ENCODE measurements around the gene ZNF285. TPM values are rescaled to one million over a fixed set of nuclear protein-coding genes. Genes with fewer than 3 reads are reported as not detected.
"Not testable (repeated sequence)": the region's sequence is repeated elsewhere in the genome, so short reads cannot be mapped to it uniquely, and the experiment has no call there.

The ZNF285 gene
- under 1 TPM; 0.19 to 0.35 (median 0.29) TPM for total RNA-seq

DNA sequence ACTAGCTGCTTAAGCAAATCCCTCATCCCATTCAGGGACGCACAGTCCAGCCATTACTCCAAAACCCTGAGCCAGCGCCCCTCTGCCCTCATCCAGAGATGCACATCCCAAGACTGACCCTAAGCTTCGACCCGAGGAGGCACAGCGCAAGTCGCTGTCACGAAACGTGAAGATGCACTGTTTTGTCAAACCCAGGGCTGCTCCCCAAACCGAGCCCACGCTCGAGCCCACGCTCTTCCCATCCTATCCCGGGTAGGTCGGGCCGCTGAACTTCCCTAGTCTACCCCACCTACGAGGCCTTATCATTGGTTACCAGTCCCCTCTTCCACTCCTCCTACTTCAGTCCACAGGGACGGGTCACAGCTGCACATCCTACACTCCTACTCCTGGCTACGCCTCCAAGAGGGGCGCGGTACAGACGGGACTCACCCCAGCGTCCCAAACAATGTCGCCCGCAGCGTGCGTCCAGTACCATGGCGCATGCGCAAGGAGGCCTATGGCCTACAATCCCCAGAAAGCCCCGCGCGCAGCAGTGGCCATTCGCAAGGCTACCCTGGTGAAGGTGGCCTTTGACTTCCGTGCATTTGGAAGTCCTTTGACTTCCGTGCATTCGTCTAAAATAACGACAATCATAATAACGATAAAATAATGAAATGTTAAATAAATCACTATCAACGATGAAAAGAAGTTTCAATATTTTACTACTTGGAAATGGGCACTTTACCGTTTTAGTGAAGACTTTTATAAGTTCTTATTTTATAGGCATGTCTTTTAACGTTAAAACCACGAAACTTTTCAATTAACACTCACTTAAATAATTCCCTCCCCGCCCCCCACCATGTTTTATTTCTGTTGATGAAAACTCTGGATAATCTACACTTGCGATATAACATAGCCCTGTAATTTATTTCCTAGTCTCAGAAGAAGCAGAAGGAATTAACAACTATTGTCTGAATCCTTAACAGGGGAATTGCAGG is at the start of gene ZNF285:
ZNF285 (minus strand) TSS at position 470 of the 977 bp plus-strand sequence. CDS start 4,395 bp downstream, outside the sequence.
- ATAC-seq (peak; percentile 93 to 99), DNase-seq (peak; percentile 50)
- peaks cover 47% of the 10 kb centered on the region for H3K9me3 Mint-ChIP-seq
- peaks cover 12% of the 10 kb centered on the region for H3K36me3 Mint-ChIP-seq (ENCODE audit: insufficient read depth)
- peaks cover 9% of the 10 kb centered on the region for H3K4me1 Mint-ChIP-seq (ENCODE audit: low read depth)
- H3K27me3 Mint-ChIP-seq (ENCODE audit: low read depth) = peaks cover 3% of the 10 kb centered on the region
- H3K4me3 Mint-ChIP-seq = peak within 1 kb of the TSS; percentile 83

DNA sequence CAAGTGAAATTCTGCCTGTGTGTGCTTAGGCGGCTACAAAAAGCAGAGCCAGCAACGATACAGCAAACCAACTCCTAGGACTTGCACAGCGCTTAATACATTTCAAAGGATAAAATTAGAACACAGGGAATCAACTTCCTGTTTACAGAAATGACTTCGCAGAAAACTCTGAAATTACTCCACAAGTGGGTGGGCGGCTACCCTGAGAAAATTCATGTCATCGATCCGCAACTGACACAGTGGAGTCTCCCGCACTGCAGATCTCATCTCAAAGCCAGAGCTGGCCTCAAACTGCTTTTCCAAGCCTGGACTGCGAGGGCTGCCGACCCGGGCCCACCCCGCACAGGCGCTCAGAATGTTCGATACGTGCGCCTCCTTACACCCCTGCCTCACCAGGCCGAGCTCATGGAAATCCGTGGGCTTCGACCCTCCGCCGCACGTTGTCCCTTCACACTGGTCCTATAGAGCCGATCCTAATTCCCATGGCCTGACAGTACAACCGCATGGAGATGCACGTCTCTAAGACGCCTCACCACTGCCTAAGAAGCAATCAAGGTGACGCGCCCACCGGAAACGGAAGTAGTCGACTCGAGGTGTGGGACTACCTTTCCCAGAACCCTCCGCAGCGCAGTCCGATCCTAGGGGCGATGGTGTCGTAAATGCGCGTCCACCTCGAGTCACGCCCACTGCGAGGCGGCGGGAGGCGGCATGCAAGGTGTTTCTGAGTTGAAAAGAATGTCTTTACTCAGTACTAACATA is 46.7 kb upstream of the ZNF285 start, which contains the start of gene ZNF229:
ZNF229 (minus strand) TSS at position 557 of the 759 bp plus-strand sequence. CDS start 5,625 bp downstream, outside the sequence.
- Mint-ChIP-seq H3K27me3 (ENCODE audit: low read depth) (peaks cover 10% of the 10 kb centered on the region), H3K36me3 (ENCODE audit: insufficient read depth) (peaks cover 43% of the 10 kb centered on the region), H3K4me1 (ENCODE audit: low read depth) (peaks cover 8% of the 10 kb centered on the region), H3K4me3 (peak within 1 kb of the TSS; percentile 83), H3K9me3 (peaks cover 81% of the 10 kb centered on the region)
- peak; percentile 96 to 97 for ATAC-seq
- peak; percentile 46 for DNase-seq

DNA sequence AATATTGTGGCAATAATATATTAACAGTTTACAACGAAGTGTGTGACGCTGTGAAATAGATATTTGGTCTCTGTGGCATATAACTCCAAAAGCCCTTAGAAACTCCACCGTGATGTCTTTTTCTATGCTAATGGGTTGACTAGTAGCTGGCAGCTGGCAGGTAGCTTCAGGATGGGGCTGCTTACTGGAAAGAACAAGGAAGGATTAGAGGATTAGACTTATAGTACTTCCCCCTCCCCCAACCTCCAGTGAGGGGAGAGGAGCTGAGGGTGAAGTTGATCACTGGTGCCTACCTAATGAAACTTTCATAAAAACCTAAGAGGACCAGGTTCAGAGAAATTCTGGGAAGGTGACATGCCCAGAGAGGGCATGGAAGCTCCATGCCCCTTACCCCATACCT is 37.0 kb upstream of the ZNF285 start:
- DNase-seq (no peak), ATAC-seq (no peak)
- peaks cover 16% of the 10 kb centered on the region for H3K36me3 Mint-ChIP-seq (ENCODE audit: insufficient read depth)
- no peaks in the 10 kb centered on the region for H3K4me1 Mint-ChIP-seq (ENCODE audit: low read depth)
- H3K4me3 Mint-ChIP-seq = no peak overlapping the region
- H3K9me3 Mint-ChIP-seq = peaks cover 59% of the 10 kb centered on the region
- no peaks in the 10 kb centered on the region for H3K27me3 Mint-ChIP-seq (ENCODE audit: low read depth)

DNA sequence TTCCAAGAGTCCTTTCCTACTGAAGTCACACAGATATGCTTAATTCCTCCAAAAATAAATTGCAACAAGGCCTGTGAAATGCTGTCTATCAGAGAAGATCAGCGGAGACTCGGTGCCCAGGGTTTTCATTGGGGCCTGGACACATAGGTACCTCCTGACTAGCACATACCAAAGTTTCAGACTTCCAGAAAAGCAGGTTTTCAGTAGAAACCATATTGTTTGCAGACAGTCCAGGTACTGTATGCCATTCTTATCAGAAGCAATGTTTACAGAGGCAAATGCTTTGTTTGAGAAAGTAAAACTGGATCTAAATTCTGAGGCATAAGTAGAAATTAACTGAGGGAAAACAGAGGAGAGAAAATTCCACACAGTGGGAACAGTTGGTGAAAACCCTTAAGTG is 34.0 kb upstream of the ZNF285 start:
- no peak overlapping the region for H3K4me3 Mint-ChIP-seq
- no peaks in the 10 kb centered on the region for H3K4me1 Mint-ChIP-seq (ENCODE audit: low read depth)
- H3K27me3 Mint-ChIP-seq (ENCODE audit: low read depth) = no peaks in the 10 kb centered on the region
- ATAC-seq (no peak), DNase-seq (no peak)
- peaks cover 19% of the 10 kb centered on the region for H3K36me3 Mint-ChIP-seq (ENCODE audit: insufficient read depth)
- peaks cover 64% of the 10 kb centered on the region for H3K9me3 Mint-ChIP-seq

DNA sequence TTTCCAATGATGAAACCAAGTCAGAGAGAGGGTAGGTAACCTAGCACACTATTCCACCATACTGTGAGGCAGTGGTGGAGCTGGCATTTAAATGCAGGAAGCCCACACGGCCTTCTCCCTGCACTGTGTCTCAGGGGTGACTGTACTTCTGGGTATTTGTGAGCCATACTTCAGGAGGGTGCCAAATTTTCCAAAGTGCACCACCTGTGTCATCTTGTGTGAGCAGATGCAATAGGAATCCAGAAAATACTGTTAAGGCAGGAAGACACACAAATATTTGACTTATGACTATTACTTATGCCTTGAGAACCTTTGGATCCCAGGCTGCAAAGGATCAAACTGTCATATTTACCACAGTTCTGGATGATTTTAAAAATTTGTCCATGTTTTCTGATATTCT is 29.5 kb upstream of the ZNF285 start:
- ATAC-seq = no peak
- no peaks in the 10 kb centered on the region for H3K4me1 Mint-ChIP-seq (ENCODE audit: low read depth)
- H3K27me3 Mint-ChIP-seq (ENCODE audit: low read depth) = no peaks in the 10 kb centered on the region
- no peak overlapping the region for H3K4me3 Mint-ChIP-seq
- H3K36me3 Mint-ChIP-seq (ENCODE audit: insufficient read depth) = peaks cover 23% of the 10 kb centered on the region
- peaks cover 74% of the 10 kb centered on the region for H3K9me3 Mint-ChIP-seq
- DNase-seq = no peak

DNA sequence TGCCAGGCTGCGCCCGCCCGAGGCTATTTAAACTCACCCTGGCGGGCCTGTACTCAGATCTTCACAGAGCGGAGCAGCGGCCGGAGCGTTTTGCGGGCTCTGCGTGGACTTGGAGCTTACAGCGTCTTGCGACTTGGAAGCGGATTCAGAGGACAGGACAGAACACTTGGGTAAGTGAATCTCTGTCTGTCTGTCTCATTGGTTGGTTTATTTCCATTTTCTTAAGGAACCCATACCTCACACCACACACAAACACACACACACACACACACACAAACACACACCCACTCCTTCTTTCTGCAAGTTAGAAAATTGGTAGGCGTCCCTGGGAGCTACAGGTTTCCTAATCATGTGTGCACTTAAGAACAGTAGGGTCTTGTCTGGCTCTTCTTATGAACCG is 14.1 kb upstream of the ZNF285 start:
- H3K4me1 Mint-ChIP-seq (ENCODE audit: low read depth); DNase-seq; H3K36me3 Mint-ChIP-seq (ENCODE audit: insufficient read depth); H3K27me3 Mint-ChIP-seq (ENCODE audit: low read depth); H3K4me3 Mint-ChIP-seq; ATAC-seq: not testable (repeated sequence)
- peaks cover 41% of the 10 kb centered on the region for H3K9me3 Mint-ChIP-seq

DNA sequence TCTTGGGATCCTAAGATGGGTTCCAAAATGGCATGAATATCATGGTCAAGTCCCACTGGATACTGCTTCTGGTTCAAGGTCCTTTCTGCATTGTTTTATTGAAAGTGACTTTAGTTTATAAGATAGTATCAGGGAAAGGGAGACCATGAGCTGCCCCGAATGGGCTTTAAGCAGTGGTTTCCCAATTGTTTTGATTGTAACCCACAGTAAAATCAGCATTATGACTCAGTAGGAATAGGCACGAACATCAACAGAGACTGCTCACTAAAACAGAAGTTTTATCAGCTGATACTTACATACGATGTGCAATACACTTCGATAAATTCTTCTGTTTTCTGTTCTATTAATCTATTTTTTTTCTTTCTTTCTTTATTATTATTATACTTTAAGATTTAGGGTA is 12.1 kb downstream of the ZNF285 start:
- H3K4me1 Mint-ChIP-seq (ENCODE audit: low read depth); H3K27me3 Mint-ChIP-seq (ENCODE audit: low read depth); DNase-seq; H3K4me3 Mint-ChIP-seq; ATAC-seq: not testable (repeated sequence)
- H3K9me3 Mint-ChIP-seq = peaks cover 67% of the 10 kb centered on the region
- peaks cover 44% of the 10 kb centered on the region for H3K36me3 Mint-ChIP-seq (ENCODE audit: insufficient read depth)

DNA sequence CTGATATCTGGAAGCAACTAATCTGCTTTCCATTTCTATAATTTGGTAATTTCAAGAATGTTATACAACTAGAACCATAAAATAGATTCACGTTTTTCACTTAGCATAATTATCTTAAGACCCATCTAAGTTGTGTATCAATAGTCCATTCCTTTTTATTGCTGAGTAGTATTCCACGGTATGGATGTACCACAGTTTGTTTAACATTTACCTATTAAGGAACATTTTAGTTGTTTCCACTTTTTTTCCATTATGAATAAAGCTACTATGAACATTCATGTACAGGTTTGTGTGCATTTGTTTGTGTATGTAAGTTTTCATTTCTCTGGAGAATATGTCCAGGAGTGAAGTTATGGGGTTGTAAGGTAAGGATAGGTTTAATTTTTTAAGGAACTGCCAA is 26.6 kb downstream of the ZNF285 start:
- H3K36me3 Mint-ChIP-seq (ENCODE audit: insufficient read depth) = no peaks in the 10 kb centered on the region
- DNase-seq (no peak), ATAC-seq (no peak)
- no peak overlapping the region for H3K4me3 Mint-ChIP-seq
- no peaks in the 10 kb centered on the region for H3K4me1 Mint-ChIP-seq (ENCODE audit: low read depth)
- no peaks in the 10 kb centered on the region for H3K27me3 Mint-ChIP-seq (ENCODE audit: low read depth)
- H3K9me3 Mint-ChIP-seq = peaks cover 52% of the 10 kb centered on the region

DNA sequence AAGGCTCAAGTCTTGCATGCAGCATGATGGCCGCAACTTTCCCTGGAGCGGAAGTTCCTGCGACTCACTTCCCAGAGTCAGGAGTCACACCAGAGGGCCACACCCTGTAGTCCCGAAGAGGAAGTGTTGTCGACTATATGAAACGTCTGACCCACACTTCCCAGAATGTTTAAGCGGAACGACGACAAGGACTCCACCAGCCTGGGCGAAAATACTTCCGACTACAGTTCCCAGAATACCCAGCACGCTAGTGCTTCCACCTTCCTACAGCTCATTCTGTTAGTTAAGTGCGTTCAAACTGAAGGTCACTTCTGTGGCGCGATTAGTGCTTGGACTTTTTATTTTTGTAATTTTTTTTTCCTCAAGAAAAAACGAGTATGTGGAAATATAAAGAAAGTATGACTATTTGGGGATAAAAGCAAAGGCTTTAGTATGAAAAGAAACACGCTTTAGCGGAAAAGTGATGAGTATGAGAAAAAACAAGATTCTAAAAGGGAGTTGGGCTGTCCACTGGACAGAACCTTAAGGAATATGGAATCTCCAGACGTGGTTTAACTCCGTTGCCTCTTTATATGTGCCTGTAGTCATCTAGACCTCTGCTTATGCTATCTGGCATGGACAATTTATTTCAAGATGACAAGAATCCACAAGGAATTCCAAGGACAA is 29.5 kb downstream of the ZNF285 start:
- no peaks in the 10 kb centered on the region for H3K4me1 Mint-ChIP-seq (ENCODE audit: low read depth)
- ATAC-seq = no peak
- peaks cover 1% of the 10 kb centered on the region for H3K36me3 Mint-ChIP-seq (ENCODE audit: insufficient read depth)
- DNase-seq = no peak
- peaks cover 56% of the 10 kb centered on the region for H3K9me3 Mint-ChIP-seq
- peaks cover 1% of the 10 kb centered on the region for H3K27me3 Mint-ChIP-seq (ENCODE audit: low read depth)
- no peak overlapping the region for H3K4me3 Mint-ChIP-seq

DNA sequence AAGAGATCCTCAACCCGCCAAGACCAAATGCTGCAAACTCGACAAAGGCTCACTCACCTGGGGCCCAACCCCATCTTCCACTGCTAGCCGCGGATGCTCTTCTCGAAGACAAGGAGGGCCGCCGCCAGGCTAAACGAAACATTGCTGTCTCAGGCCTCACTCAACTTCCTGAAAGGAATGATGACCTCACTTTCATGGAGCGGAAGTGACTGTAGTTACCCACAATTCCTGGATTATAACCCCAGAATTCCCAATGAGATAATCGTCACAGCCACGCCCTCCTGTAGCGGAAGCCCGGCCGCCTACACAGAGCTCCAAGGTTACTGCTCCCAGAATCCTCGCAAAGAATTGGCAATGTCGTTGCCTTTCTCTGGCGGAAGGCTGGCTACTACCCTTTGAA is 34.4 kb downstream of the ZNF285 start:
- no peaks in the 10 kb centered on the region for H3K4me1 Mint-ChIP-seq (ENCODE audit: low read depth)
- ATAC-seq (no peak), DNase-seq (no peak)
- peaks cover 4% of the 10 kb centered on the region for H3K27me3 Mint-ChIP-seq (ENCODE audit: low read depth)
- no peak overlapping the region for H3K4me3 Mint-ChIP-seq
- H3K36me3 Mint-ChIP-seq (ENCODE audit: insufficient read depth) = peaks cover 1% of the 10 kb centered on the region
- peaks cover 49% of the 10 kb centered on the region for H3K9me3 Mint-ChIP-seq

DNA sequence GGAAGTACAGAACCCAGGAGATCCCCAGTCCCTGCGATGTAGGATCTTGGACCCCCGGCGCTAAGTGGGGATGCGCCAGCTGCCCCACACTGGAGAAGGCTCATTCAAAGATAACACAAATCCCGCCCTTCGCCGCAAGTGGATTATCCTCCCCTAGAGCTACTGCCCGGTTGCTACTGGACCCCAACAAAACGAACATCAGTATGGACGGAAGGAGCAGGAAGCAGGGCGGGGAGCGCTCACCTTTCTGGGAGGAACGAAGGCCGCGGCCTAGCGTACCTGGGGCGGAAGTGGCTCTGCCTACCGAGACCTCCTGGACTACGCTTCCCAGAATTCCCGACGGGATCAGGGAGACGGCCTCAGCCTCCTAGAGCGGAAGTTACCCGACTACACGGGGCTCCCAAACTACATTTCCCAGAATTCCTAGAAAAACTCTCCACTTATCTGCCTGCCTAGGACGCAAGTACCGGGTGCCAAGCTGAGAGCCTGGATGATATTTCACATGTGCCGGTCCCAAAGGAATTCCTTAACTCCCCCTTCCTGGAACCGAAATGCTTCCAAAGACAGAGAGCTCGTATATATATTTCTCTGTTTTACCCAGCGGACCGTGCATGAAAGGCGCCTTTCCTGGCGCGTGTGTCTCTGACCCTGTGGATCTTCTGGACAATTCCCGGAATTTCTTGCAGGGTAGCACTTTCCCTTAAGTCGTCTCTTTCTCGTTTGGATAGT is 44.9 kb downstream of the ZNF285 start, which contains the start of gene ZNF112:
ZNF112 (minus strand) TSS at position 298 of the 729 bp plus-strand sequence. CDS start 16,141 bp downstream, outside the sequence.
- Mint-ChIP-seq H3K27me3 (ENCODE audit: low read depth) (peaks cover 10% of the 10 kb centered on the region), H3K4me3 (peak within 1 kb of the TSS; percentile 57), H3K9me3 (peaks cover 45% of the 10 kb centered on the region), H3K4me1 (ENCODE audit: low read depth) (peaks cover 6% of the 10 kb centered on the region), H3K36me3 (ENCODE audit: insufficient read depth) (peaks cover 2% of the 10 kb centered on the region)
- ATAC-seq (peak in 1 of 2 donors; percentile 37), DNase-seq (no peak)

DNA sequence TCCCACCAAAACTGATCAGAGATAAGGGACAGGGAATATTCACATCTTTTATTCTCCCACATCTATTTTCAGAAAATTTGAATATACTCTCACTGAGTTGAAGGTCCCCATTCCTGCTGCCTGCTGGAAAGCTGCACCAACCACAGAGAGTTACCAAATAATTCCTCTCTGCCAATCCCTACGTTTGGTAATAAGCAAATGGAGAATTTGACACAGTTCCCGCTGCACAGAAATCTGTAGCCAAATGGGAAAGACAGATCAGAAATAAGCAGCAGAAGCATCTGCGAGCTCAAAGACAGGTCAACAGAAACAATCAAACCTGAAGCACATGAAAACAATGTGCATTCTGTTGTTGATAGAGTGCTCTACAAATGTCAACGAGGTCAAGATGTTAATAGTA is 54.9 kb downstream of the ZNF285 start:
- Mint-ChIP-seq H3K36me3 (ENCODE audit: insufficient read depth) (peaks cover 2% of the 10 kb centered on the region), H3K27me3 (ENCODE audit: low read depth) (no peaks in the 10 kb centered on the region), H3K4me1 (ENCODE audit: low read depth) (no peaks in the 10 kb centered on the region), H3K4me3 (no peak overlapping the region), H3K9me3 (peaks cover 41% of the 10 kb centered on the region)
- ATAC-seq (no peak), DNase-seq (no peak)

DNA sequence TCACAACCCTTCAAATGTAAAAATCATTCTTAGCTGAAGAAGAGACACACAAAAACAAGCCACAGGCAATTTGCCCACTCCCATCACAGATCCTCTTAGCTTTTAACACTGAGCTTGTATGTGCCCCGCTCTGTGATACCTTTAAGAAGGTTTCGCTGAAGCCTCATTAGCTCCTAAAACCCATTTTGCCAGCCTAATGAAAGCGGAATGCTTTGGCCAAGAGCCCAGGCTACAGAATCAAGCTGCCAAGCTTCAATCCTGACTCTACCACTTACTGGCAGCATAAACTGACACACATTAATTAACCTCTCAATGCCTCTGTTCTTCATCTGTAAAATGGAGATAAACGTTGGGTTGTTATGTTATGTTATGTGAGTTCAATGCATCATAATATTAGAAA is 55.4 kb downstream of the ZNF285 start:
- Mint-ChIP-seq H3K9me3 (peaks cover 43% of the 10 kb centered on the region), H3K27me3 (ENCODE audit: low read depth) (no peaks in the 10 kb centered on the region), H3K4me3 (no peak overlapping the region), H3K4me1 (ENCODE audit: low read depth) (no peaks in the 10 kb centered on the region), H3K36me3 (ENCODE audit: insufficient read depth) (no peaks in the 10 kb centered on the region)
- no peak for DNase-seq
- no peak for ATAC-seq

Measured in activated T-cell treated with anti-CD3 and anti-CD28 coated beads, Interleukin-2, amount 50 U/mL, for 4 hours (primary cell).